Head of caudate nucleus (tissue), 42 donors: ENCODE results near the gene COL13A1.
A peak's percentile ranks its signal among the peaks of the same experiment; 100 is the strongest.

Experiments
- DNase-seq, 42 donors: peaks; one replicate each; pipeline versions ENCODE4 v3.0.0 to v3.0.0-alpha.2; 2020 to 2021; ENCODE audit warnings: mixed read lengths in 7 of 42
- intact Hi-C: fragments of 100-400 bp; cut with DNase I; formaldehyde crosslinking; loops from one replicate; pipeline ENCODE4 v1.15.0; 2022

COL13A1 gene

DNA sequence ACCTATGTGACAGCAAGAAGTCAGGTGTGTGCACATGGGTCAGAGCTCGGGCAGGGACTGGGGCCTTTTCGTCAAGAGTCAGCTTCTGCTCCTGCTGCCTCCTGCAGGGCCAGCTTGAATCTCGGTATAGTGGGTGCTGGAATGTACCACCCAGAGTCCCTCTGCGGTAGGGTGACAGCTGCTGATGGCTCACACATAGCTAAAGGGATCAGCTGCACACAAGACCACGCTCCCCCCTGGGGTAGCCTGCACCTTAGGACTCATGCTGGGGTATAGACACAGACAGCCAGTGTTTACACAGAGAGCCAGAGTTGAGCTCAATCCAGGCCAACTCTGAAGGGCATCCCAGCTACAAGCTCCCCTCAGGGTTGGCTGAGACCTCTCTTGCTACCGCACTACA lies 14.0 kb upstream of the COL13A1 start:
- no peak for DNase-seq
- intact Hi-C loops = no loop called here

GRCh38 chr10:69789164-69789576 lies 12.5 kb upstream of the COL13A1 start:
- no peak for DNase-seq
- intact Hi-C loops = no loop called here

DNA sequence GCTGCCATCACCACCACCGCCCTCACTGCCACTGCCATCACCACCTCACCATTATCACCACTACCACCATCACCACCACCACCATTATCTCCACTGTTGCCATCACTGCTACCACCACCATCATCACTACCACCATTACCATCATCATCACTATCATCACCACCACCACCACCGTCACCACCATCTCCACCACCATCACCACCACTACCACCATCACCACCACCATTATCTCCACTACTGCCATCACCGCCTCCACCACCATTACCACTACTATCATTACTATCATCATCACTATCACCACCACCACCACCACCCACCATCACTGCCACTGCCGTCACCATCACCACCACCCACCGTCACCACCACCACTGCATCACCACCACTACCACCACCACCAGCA lies 9.9 kb upstream of the COL13A1 start:
- intact Hi-C loops = no loop called here
- DNase-seq = no peak

DNA sequence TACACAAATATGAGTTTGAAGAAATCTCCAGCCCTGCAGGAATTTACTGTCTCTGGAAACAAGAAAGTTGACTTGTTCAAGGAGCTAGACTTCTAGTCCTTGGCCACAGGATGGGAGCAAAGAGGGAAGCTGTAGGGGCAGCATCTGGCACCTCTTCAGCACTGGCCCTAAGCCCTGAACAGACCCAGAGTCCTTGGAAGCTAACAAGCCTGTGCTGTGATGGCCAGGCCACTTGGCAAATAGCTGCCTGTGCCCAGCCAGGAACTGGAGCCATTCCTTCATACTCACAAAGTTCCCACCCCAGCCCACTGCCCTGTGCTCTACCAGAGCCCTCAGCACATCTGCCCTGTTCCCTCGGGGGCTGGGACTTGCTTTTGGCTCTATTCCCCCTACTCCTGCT lies 9.4 kb upstream of the COL13A1 start:
- intact Hi-C loops = no loop called here
- DNase-seq = peak in 29 of 42 donors; percentile 12 to 72 (median 36)

DNA sequence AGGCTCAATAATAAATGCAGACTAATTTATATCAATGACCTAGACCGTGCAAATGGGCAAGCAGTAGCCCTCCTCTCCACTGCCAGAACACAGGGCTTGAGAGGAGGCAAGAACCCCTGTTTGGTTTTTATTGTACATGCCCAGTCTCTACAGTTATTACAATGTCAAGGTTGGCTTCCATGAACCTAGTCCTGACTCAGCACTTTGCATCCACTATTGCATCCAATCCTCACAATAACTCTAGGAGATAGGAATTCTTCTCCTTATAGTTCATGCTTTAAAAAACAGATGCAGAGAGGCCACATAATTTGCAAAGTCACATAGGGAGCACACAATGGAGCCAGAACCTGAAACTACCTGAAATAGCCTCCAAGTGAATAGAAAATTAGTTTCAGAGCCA lies 7.0 kb upstream of the COL13A1 start:
- intact Hi-C loops = no loop called here
- DNase-seq = no peak

GRCh38 chr10:69795242-69795934 lies 6.3 kb upstream of the COL13A1 start:
- intact Hi-C loops = no loop called here
- DNase-seq = no peak

GRCh38 chr10:69797959-69798358 lies 3.7 kb upstream of the COL13A1 start:
- no peak for DNase-seq
- intact Hi-C loops = no loop called here

DNA sequence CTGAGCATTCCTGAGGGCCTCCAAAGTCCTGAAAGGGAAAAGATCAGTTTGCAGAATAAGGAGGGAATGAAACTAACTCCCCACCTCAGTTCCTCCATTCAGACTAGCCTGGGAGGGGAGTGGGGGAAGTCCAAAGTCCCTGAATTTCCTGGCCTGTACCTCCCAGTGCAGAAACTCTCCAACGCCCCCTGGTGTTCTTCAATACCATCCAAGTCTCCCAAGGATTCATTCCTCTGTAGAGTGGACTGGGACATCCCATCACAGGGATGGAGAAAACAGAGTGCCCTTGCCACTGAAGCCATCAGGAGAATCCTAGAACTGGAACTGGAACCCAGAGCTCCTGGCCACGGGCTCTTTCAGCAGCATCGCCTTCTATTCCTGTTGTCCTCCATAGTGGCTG lies 1.6 kb upstream of the COL13A1 start:
- peak in 21 of 42 donors; percentile 17 to 70 (median 38) for DNase-seq
- intact Hi-C loops = no loop called here

GRCh38 chr10:69800665-69801064 lies 1.0 kb upstream of the COL13A1 start:
- DNase-seq = no peak
- intact Hi-C loops = no loop called here

DNA sequence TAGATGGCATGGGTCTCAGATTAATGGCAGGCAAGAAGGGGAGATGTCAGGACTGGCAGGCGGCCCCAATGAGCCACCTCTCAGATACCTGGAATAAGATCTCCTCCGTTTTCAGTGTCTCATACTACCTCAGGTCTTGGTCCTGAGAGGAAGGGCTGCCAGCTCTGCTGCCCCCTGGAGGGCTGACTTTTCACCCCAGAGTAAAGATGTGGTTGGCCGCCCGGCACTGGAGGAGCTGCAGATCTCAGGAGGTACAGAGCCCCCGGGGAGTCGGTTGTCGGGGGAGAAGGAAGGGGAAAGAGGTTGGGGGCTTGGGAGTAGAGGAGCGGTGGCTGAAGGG lies 642 bp upstream of the COL13A1 start:
- peak in 18 of 42 donors; percentile 4 to 57 (median 28) for DNase-seq

DNA sequence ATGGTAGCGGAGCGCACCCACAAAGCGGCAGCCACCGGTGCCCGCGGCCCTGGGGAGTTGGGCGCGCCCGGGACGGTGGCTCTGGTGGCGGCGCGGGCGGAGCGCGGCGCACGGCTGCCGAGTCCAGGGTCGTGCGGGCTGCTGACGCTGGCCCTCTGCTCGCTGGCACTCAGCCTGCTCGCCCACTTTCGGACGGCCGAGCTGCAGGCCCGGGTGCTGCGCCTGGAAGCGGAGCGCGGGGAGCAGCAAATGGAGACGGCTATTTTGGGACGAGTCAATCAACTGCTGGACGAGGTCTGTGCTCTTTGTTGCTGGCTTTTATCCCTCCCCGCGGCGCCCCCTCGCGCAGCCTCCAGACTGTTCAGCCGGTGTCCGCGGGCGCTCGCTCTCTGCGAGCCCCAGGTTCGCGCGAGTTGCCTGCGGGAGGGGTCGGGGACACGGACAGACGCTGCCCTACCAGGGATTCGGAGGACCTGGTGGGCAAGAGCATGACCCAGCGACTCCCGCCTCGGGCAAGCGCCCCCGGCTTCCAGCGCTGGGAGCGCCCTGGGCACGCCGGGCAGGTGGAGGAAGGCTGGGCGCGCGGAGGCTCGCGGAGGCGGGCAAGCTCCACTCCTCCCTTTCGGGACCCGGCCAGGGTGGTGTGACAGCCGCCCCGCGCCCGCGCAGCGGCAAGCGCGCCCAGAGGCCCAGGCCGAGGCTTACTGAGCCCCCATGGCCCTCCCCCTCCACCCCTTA lies 887 bp downstream of the COL13A1 start:
- DNase-seq = peak in 2 of 42 donors; percentile 15 to 30

More for the DNA sequence above, 642 bp upstream of the COL13A1 start:
- intact Hi-C loops = no loop called here

DNA sequence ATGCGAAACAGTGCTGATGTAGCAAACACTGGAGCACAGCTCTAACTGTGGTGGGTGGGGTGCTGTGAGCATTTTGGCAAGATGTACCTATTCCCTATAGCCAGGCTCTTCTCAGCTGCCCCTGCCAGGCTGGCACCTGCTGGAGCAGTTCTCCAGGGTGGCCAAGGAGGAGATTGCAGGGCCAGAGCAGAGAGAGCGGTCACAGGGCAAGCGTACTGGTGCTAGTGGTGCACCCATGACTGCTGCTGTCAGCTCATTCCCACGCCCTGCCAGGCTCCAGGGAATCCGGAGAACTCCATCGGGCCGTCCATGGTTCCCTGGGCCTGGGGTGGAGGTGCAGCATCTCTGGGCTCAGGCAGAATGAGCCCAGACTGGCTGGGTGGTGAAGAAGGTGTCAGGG lies 2.1 kb downstream of the COL13A1 start:
- intact Hi-C loops = no loop called here

More for the DNA sequence above, 887 bp downstream of the COL13A1 start:
- intact Hi-C loops = no loop called here

DNA sequence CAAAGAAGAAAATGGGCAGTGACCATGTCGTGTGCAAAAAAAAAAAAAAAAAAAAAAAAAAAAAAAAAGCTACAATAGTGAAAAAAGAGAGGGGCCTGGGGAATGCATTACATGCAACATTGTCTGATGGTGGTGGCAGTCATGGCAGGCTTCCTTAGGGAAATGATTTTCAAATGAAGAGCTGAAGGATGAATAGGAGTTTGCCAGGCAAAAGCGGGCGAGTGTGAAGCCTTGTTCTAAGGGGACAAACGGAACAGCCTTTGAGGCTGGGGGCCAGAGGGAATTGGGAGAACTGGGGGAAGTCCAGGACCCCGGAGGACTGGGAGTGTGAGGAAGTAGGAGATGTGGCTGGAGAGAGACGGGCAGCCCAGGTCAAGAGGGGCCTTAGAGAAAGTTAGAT lies 3.1 kb downstream of the COL13A1 start:
- intact Hi-C loops = no loop called here
- no peak for DNase-seq

More for the DNA sequence above, 2.1 kb downstream of the COL13A1 start:
- DNase-seq = no peak

DNA sequence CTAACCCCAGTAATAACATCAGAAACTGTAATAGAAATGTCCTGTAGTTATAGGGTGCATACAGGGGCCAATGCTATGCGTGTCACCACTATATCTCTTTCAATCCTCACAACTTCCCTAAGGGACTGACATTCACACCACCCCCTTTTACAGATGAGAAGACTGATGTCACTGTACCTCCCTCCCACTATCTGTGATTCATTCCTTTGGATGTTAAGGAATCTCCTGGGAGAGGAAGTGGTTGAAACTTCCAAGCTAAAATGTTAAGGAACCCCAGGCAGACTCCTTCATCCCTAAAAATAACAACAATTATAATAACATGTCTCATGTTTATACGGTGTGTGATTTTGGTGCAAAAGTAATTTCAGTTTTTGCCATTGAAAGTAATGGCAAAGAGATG lies 5.4 kb downstream of the COL13A1 start:
- intact Hi-C loops = no loop called here
- no peak for DNase-seq

GRCh38 chr10:69807696-69808095 lies 6.0 kb downstream of the COL13A1 start:
- intact Hi-C loops = no loop called here
- DNase-seq = no peak

- no peak for DNase-seq
- intact Hi-C loops = no loop called here
Measured at GRCh38 chr10:69809318-69809717, 7.6 kb downstream of the COL13A1 start.

DNA sequence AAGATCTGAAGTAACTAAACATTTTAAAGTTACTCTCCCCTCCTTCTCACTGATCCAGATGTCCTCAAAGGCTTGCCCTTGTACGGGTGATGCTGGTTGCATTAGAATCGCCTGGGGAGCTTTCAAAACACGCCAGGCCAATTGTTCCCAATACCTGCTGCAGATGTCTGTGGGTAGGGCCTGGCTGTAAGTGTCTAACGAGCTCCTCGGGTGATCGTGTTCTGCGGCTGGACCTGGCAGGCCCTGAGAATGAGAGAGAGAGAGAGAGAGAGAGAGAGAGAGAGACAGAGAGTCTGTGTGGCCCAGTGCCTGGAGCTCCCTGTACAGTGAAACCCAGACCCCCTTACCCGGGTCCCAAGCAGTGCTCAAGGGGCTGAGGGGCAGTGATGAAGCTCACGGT lies 8.4 kb downstream of the COL13A1 start:
- intact Hi-C loops = no loop called here
- DNase-seq = no peak

GRCh38 chr10:69810675-69811397 lies 9.1 kb downstream of the COL13A1 start:
- intact Hi-C loops = no loop called here

DNA sequence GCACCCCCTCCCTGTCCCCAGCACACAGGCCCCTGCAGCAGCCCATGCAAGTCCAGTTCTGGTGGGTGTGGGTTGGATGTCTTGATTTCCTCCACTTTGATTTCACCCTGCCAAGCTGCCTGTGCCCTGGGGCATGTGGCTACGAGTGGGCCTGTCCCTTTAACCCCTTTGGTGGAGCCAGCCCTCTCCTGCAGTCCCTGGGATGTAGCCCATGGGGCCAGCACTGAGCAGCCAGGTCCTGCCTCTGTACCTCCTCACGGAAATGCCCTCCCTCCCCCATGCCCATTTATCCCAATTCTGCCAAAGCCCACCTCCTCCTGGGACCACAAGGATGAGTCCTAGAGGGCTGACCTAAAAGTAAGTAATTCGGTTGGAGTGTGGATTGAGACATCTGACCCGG lies 11.9 kb downstream of the COL13A1 start:
- DNase-seq = no peak

More at GRCh38 chr10:69810675-69811397, 9.1 kb downstream of the COL13A1 start:
- peak in 2 of 42 donors; percentile 3 to 25 for DNase-seq

GRCh38 chr10:69814251-69814650 lies 12.5 kb downstream of the COL13A1 start:
- intact Hi-C loops = no loop called here
- no peak for DNase-seq

More for the DNA sequence above, 11.9 kb downstream of the COL13A1 start:
- intact Hi-C loops = no loop called here
